ENCODE measurements around the gene ZNF358.

ZNF358 gene

GRCh38 chr19:7509625-7510024 is 6.3 kb upstream of the ZNF358 start:
- TF ChIP-seq EZH2 (IDR thresholded peaks at IDR 0.05; ENCODE audit: borderline replicate concordance, low read length) (no peak), CTCF (IDR thresholded peaks at IDR 0.05; ENCODE audit: low read length) (no peak)
- H3K4me1 ChIP-seq (ENCODE audit: insufficient read depth, low read length, severe bottlenecking), result peaks cover 6% of the 10 kb centered on the region
- H3F3A ChIP-seq (ENCODE audit: insufficient read depth, low read length), result no peaks in the 10 kb centered on the region
- no peaks in the 10 kb centered on the region for H4K20me1 ChIP-seq (ENCODE audit: insufficient read depth, low read length)
- no peaks in the 10 kb centered on the region for H3K79me2 ChIP-seq (ENCODE audit: insufficient read depth, low read length)
- H3K36me3 ChIP-seq (ENCODE audit: insufficient read depth, low read length), result no peaks in the 10 kb centered on the region
- H3K4me3 ChIP-seq (ENCODE audit: low read depth, low read length, poor library complexity, severe bottlenecking), result no peak overlapping the region
- no peaks in the 10 kb centered on the region for H3K9me2 ChIP-seq (ENCODE audit: low read depth, low read length)
- H3K4me2 ChIP-seq (ENCODE audit: low read length), result no peak overlapping the region
- H3K9me3 ChIP-seq (ENCODE audit: low read length), result no peaks in the 10 kb centered on the region
- 0 out of 2 replicates have a peak, but pooled peaks cover 5% of the 10 kb centered on the region for H3K27me3 ChIP-seq (ENCODE audit: insufficient read depth, low read length)
- no peak overlapping the region for H3K27ac ChIP-seq (ENCODE audit: low read depth, low read length, poor library complexity, severe bottlenecking)
- no peak overlapping the region for H3K9ac ChIP-seq (ENCODE audit: low read length)
- H2AFZ ChIP-seq (ENCODE audit: low read length), result no peak overlapping the region

GRCh38 chr19:7512400-7512851 is 3.5 kb upstream of the ZNF358 start:
- no peaks in the 10 kb centered on the region for H3K36me3 ChIP-seq (ENCODE audit: insufficient read depth, low read length)
- H3F3A ChIP-seq (ENCODE audit: insufficient read depth, low read length), result no peaks in the 10 kb centered on the region
- no peaks in the 10 kb centered on the region for H3K4me1 ChIP-seq (ENCODE audit: insufficient read depth, low read length, severe bottlenecking)
- no peak overlapping the region for H3K4me2 ChIP-seq (ENCODE audit: low read length)
- peaks cover 14% of the 10 kb centered on the region; the same call in 1 of the 2 replicates for H3K27me3 ChIP-seq (ENCODE audit: insufficient read depth, low read length)
- H2AFZ ChIP-seq (ENCODE audit: low read length), result no peak overlapping the region
- H3K79me2 ChIP-seq (ENCODE audit: insufficient read depth, low read length), result no peaks in the 10 kb centered on the region
- H4K20me1 ChIP-seq (ENCODE audit: insufficient read depth, low read length), result no peaks in the 10 kb centered on the region
- no peak overlapping the region for H3K27ac ChIP-seq (ENCODE audit: low read depth, low read length, poor library complexity, severe bottlenecking)
- H3K4me3 ChIP-seq (ENCODE audit: low read depth, low read length, poor library complexity, severe bottlenecking), result no peak overlapping the region
- no peaks in the 10 kb centered on the region for H3K9me3 ChIP-seq (ENCODE audit: low read length)
- no peak for TF ChIP-seq EZH2 (IDR thresholded peaks at IDR 0.05; ENCODE audit: borderline replicate concordance, low read length)
- TF ChIP-seq CTCF (IDR thresholded peaks at IDR 0.05; ENCODE audit: low read length), result no peak
- H3K9me2 ChIP-seq (ENCODE audit: low read depth, low read length), result no peaks in the 10 kb centered on the region
- H3K9ac ChIP-seq (ENCODE audit: low read length), result no peak overlapping the region

- TF ChIP-seq EZH2 (IDR thresholded peaks at IDR 0.05; ENCODE audit: borderline replicate concordance, low read length) (no peak), CTCF (IDR thresholded peaks at IDR 0.05; ENCODE audit: low read length) (no peak)
- Histone ChIP-seq H4K20me1 (ENCODE audit: insufficient read depth, low read length) (no peaks in the 10 kb centered on the region), H3K27me3 (ENCODE audit: insufficient read depth, low read length) (peaks cover 14% of the 10 kb centered on the region; the same call in 1 of the 2 replicates), H3K27ac (ENCODE audit: low read depth, low read length, poor library complexity, severe bottlenecking) (no peak overlapping the region), H3K4me3 (ENCODE audit: low read depth, low read length, poor library complexity, severe bottlenecking) (no peak overlapping the region), H3K9me3 (ENCODE audit: low read length) (no peaks in the 10 kb centered on the region), H3K36me3 (ENCODE audit: insufficient read depth, low read length) (no peaks in the 10 kb centered on the region), H3K9me2 (ENCODE audit: low read depth, low read length) (no peaks in the 10 kb centered on the region), H3K79me2 (ENCODE audit: insufficient read depth, low read length) (no peaks in the 10 kb centered on the region), H2AFZ (ENCODE audit: low read length) (no peak overlapping the region), H3K4me2 (ENCODE audit: low read length) (no peak overlapping the region), H3K4me1 (ENCODE audit: insufficient read depth, low read length, severe bottlenecking) (no peaks in the 10 kb centered on the region), H3F3A (ENCODE audit: insufficient read depth, low read length) (no peaks in the 10 kb centered on the region), H3K9ac (ENCODE audit: low read length) (no peak overlapping the region)
Observed at GRCh38 chr19:7513809-7514642, 1.9 kb upstream of the ZNF358 start.
